GM21381 (cell line): Measurements from ENCODE around the gene TWSG1.
"Not testable (repeated sequence)": the region's sequence is repeated elsewhere in the genome, so short reads cannot be mapped to it uniquely, and the experiment has no call there.

Experiments used
- ATAC-seq: cut with Tn5 transposase; IDR thresholded peaks from one replicate; pipeline ENCODE4 v1.9.1; 2021; ENCODE audit warnings: mild to moderate bottlenecking, moderate library complexity; ENCODE audit not compliant: unreplicated experiment

The TWSG1 gene

GRCh38 chr18:9386879-9387278, 52.3 kb downstream of the TWSG1 start:
- no peak for ATAC-seq

DNA sequence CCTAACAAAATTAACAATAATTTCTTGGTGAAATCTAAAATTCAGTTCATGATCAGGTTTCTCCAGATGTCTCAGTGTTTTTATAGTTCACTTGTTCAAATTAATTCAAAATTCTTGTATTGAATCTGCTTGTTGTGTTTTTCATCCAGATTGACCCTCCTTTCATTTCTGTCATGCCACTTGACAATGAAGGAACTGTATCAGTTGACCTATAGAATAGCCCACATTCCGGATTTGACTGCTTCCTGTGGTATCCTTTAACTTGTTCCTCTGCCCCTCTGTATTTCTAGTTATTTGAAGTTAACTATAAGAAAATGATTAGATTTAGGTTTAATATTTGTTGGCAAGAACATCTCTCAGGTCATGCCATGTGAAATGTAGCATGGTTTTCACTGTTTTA, 53.3 kb downstream of the TWSG1 start:
- no peak for ATAC-seq

GRCh38 chr18:9389706-9390105, 55.1 kb downstream of the TWSG1 start:
- no peak for ATAC-seq

GRCh38 chr18:9392726-9393125, 58.2 kb downstream of the TWSG1 start:
- no peak for ATAC-seq

GRCh38 chr18:9394046-9394445, 59.5 kb downstream of the TWSG1 start:
- no peak for ATAC-seq

DNA sequence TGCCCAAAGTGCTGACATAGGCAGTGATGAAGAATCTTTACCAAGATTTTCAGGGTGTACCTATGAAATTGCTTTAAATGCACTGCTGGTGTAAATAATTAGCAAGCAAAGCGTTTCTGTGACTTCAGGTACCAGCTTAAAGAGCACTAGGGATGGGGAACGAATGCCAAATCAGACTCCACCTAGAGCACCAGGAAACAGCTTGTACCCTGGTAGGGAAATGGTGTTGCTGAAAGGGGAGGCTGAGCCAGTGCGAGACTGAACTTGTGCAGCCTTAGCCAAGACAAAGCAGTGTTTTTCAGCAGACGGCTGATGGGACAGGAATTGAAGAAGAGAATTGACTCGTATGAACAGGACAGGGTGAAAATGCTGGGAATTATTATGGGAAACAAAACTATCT, 65.6 kb downstream of the TWSG1 start:
- ATAC-seq, result no peak

- ATAC-seq, result no peak
These were observed 66.6 kb downstream of the TWSG1 start for GRCh38 chr18:9401176-9401575.

GRCh38 chr18:9402358-9403007, 67.9 kb downstream of the TWSG1 start:
- ATAC-seq, result not testable (repeated sequence)

DNA sequence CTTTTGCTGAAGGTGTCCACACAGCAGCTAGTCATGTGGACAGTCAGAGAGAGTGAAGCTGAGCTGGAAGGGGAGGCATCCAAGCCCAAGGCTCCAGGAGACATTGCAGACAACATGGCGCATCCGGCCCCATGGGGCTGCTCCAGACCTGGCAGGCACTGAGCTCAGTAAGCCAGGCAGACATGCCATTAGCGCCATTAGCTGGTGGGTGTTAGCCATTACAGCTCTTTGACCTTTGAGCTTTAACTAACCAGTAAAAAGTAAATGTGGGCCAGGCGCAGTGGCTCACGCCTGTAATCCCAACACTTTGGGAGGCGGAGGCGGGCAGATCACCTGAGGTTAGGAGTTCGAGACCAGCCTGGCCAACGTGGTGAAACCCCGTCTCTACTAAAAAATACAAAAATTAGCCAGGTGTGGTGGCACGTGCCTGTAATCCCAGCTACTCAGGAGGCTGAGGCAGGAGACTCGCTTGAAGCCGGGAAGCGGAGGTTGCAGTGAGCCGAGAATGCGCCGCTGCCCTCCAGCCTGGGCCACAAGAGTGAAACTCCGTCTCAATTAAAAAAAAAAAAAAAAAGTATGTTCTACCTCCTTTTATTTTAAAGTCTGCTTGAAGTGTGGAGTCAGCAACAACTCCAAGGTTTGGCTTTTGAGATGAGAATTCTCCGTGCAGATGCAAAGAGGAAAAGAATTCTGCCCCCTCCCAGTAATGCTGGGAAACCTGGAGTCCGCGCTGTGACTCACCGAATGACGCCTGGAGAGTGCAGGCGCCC, 69.4 kb downstream of the TWSG1 start:
- ATAC-seq, result no peak

- no peak for ATAC-seq
These were observed 70.0 kb downstream of the TWSG1 start for GRCh38 chr18:9404565-9405060.

GRCh38 chr18:9405130-9405529, 70.6 kb downstream of the TWSG1 start:
- ATAC-seq, result no peak

GRCh38 chr18:9405977-9406376, 71.4 kb downstream of the TWSG1 start:
- ATAC-seq, result no peak

- no peak for ATAC-seq
These were observed 75.9 kb downstream of the TWSG1 start for GRCh38 chr18:9410515-9410914.

DNA sequence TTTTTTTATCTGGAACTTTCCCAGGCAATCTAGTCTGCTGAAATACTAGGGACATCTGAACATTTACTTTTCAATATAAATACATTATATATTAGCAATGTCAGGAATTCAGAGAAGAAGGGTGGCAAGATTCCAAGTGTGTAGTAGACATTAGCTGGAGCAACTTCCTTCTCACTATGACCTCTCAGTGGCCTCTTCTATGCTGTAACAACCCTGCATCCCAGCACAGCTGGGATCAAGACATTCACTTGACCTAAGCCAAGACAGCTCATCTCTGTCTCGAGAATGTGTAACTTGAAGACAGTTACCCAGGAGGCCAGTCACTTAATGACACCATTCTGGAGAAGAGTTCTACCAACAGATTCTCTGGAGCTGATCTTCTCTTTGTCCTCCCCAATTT, 79.0 kb downstream of the TWSG1 start:
- ATAC-seq, result no peak

DNA sequence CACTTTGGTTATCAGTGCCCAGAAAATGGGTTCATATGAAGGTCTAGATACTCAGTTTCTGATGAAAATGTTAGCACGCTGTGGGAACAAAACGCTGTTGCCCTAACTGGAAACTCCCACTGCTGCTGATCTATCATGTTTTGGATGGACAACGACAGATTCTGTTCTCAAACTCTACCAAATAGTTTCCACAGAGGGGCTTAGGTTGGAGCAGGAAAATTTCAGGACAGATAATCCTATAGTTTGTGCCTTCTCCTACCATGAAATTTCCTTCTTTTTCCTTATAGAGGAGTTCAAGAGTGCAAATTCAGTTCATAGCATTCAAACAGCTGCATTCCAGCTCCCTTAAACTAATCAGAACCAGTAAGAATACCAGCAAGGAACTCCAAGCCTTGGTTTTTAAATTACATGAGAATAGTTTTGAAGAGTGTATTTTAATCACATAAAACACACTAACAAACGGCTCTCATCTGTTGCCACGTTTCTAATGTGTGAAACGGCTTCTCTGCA, 82.0 kb downstream of the TWSG1 start:
- ATAC-seq, result no peak

DNA sequence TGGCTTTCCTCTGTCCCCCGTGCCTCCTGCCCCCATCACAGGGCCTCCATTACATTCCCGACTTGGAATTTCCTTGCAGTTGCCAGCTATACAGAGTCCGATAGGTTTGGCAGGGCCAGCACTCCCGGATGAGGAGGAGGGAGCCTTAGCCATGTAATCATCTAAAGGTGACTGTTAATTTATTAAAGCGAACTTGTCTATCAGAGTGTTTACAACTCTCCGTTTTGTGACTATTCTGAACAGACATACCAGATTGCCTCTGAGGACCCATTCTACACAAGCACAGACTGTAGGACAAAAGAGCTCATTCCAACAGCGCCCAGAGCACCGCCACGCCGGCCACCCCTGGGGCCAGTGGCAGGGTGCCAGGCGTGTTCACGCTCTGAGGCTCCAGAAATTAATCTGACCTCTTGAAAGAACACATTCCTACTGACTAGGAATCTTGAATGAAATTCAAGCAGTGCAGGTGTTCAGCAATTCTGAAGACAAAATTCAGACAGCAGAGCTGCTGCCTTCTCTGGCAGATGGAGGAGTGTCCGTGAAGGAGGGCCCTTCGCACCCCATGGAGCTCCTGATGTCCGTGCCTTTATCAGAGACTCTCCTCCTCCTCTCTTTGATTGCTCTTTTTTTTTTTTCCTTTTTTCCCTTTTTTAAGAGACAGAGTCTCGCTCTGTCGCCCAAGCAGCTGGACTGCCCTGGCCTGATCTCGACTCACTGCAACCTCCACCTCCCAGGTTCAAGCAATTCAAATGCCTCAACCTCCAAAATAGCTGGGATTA, 82.7 kb downstream of the TWSG1 start:
- no peak for ATAC-seq

DNA sequence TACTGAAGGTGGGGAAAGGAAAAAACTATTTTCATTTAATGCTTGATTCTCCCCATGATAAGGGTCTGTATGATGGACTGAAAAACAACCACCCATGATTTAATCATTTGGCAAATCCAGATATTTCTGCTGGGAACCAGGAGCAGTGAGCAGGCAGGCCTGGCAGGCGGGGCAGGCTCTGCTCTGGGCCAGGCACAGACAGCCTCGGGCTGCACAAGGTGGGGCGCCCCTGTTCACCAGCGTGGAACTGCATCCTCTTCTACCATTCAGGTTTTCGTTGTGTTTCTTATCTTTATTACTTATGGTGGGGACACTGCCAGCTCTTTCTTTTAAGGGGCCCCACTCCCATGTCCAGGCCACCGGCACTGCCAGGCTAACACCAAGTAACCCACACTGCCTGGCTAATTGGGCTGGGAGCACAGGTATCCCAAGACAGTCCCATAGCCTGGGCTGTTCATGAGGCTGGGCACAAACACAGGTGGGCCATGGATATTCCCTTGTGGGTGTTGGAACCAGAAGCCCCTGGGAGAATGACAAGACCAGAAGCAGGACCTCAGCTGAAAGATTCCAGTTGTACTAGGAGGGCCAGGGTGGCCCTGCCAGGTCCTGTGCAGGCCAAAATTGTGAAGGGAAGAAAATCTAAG, 83.6 kb downstream of the TWSG1 start:
- no peak for ATAC-seq

DNA sequence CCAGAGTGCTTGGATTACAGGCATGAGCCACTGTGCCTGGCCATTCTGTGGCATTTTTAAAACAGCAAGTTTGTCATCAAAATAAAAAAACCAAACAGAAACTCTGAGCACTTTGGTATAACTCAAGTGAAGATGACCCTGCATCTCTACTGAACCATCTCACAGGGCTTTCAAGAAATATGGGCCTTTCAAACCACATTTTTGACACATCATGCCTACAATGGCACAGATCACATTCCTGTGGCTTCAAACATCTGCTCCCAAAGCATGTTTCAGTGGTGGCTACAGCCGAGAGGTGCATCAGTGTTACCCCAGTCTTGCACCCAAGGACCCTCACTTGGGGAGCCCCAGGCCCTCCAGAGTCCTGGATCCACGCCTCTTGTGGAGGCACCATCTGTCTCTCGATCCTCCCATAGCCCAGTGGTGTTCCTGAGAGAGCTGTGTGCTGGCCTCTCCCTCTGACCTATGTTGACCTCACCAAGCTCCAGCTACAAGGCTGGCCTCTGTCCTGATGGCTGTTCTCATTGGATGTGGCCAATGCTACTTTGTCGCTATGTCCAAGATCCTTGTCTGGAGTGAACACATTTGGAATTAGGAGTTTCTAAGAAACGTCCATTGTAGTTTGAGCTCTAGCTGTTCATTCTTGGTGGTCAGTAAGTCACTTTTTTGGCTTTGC, 85.5 kb downstream of the TWSG1 start:
- ATAC-seq, result no peak

DNA sequence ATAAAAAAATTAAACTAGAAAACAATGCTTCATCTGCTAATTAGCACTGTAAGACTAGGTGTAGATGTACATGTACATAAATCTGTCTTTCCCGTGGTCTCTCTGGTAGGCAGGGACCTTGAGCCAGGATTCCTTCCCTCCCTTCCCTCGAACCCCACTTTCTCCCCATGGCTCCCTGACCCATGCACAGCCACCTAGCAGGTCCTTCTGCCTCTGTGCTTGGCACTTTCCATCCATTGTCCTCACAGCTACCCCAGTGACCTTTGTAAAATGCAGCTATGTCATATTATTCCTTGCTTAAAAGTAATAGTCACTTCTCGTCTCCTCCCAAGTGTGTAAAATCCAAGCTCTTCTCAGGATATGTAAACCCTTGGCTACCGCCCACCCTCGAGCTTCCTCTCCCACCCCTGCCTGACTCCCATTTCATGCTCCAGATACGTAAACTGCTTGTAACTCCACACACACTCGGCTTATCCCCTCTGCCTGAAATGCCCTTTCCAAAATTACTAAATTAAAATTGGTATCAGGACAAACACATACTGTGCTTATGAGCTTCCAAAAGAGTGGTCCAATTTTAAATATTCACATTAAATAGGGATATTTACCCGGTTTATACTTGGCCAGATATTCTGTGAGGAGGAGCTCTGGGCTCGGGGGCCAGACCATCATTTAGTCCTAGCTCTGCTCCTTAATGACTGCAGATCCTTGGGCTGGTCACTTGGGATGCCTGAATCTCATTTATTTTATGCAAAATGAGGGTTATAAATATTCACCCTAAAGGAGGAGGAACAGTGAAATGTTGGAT, 86.7 kb downstream of the TWSG1 start:
- ATAC-seq, result no peak

- ATAC-seq, result no peak
These were observed 87.3 kb downstream of the TWSG1 start for GRCh38 chr18:9421901-9422327.
